ENCODE results near the gene EXOC3. TPM values are rescaled to one million over a fixed set of nuclear protein-coding genes. Genes with fewer than 3 reads are reported as not detected.

Gene EXOC3
- total RNA-seq, 1 experiment from 2014 or later, result 52.4 TPM

DNA sequence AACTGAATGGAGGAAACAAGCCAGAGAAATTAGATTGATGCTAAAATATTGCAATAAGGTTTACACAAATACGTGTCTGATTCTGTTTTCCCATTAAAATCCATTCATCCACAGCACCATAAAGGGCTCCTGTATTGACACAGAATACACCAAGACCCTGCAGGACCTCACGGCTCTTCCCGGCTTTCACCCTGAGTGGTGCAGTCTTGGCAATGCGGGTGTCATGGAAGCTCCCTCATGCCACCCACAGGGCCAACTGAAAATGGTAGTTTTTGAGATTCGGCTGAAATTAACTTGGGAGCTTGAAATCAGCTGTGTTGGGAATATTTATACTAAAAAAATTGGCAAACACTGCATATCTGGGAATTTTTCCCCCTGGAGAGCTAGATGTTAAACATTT, 17.3 kb upstream of the EXOC3 start:
- TF ChIP-seq, protein P1, sequence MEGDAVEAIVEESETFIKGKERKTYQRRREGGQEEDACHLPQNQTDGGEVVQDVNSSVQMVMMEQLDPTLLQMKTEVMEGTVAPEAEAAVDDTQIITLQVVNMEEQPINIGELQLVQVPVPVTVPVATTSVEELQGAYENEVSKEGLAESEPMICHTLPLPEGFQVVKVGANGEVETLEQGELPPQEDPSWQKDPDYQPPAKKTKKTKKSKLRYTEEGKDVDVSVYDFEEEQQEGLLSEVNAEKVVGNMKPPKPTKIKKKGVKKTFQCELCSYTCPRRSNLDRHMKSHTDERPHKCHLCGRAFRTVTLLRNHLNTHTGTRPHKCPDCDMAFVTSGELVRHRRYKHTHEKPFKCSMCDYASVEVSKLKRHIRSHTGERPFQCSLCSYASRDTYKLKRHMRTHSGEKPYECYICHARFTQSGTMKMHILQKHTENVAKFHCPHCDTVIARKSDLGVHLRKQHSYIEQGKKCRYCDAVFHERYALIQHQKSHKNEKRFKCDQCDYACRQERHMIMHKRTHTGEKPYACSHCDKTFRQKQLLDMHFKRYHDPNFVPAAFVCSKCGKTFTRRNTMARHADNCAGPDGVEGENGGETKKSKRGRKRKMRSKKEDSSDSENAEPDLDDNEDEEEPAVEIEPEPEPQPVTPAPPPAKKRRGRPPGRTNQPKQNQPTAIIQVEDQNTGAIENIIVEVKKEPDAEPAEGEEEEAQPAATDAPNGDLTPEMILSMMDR (IDR thresholded peaks at IDR 0.05 in 2 of 3, conservative IDR thresholded peaks at IDR 0.05 in 1 of 3; ENCODE audit: borderline replicate concordance in 1 of 3, insufficient read depth in 1 of 3, low read depth in 2 of 3, low read length in 2 of 3), result peak in 2 of 3 experiments; percentile 25 to 39; a peak in 2 of 6 replicates
- TF ChIP-seq RAD21 (IDR thresholded peaks at IDR 0.05; ENCODE audit: low read depth), result peak; percentile 56
- no peak for TF ChIP-seq TCF7L2 (IDR thresholded peaks at IDR 0.05; ENCODE audit: borderline replicate concordance, extremely low read depth, insufficient read depth, insufficient read length)
- no peak for TF ChIP-seq FOSL1 (IDR thresholded peaks at IDR 0.05; ENCODE audit: low read depth)
- Histone ChIP-seq H3K4me2 (ENCODE audit: low read length) (no peak overlapping the region), H2AFZ (ENCODE audit: low read depth, low read length, poor library complexity, severe bottlenecking) (no peak overlapping the region), H3K36me3 (ENCODE audit: control insufficient read depth in 1 of 2, insufficient read depth in 2 of 2, low read length in 2 of 2) (no peaks in the 10 kb centered on the region), H3K9me2 (ENCODE audit: insufficient read depth) (no peaks in the 10 kb centered on the region), H3K27me3 (ENCODE audit: insufficient read depth, low read length) (no peaks in the 10 kb centered on the region), H3K27ac (ENCODE audit: low read depth, low read length) (no peak overlapping the region), H3K9ac (ENCODE audit: low read length) (no peak overlapping the region), H4K20me1 (ENCODE audit: insufficient read depth) (no peaks in the 10 kb centered on the region), H3K4me1 (ENCODE audit: control insufficient read depth in 1 of 2, insufficient read depth in 2 of 2, low read length in 2 of 2) (peaks cover 0 to 12% of the 10 kb centered on the region in 2 experiments; a peak in 3 of 4 replicates), H3K9me3 (ENCODE audit: control insufficient read depth in 1 of 2, insufficient read depth in 1 of 2, low read depth in 1 of 2, low read length in 2 of 2) (no peaks in the 10 kb centered on the region), H3K79me2 (ENCODE audit: insufficient read depth, low read length) (no peaks in the 10 kb centered on the region), H3K4me3 (replicated peaks in 1 of 2; ENCODE audit: low read depth in 1 of 2, low read length in 2 of 2) (no peak overlapping the region)
- intact Hi-C loops (cut with micrococcal nuclease), result no loop called here
- RAD21 ChIA-PET (ENCODE audit: low non-redundant PET in 1 of 2, low total read pairs in 2 of 2, uncharacterized antibody in 2 of 2, unreplicated experiment in 2 of 2), result interaction anchor here (0.7 to 1.1 kb wide), 3 partner anchors 107 to 109 kb away, joined by 3 to 6 read pairs (median 3); no protein-coding TSS in a partner anchor
- POLR2A ChIA-PET, result no interaction called here
- CTCF ChIA-PET, result interaction anchor here (0.7 to 2.3 kb wide), 6 partner anchors 12 to 237 kb away, joined by 3 to 22 read pairs (median 6); no protein-coding TSS in a partner anchor
- DNase-seq (ENCODE audit: low read depth, low spot score), result no peak
- peak; percentile 64 for ATAC-seq
- no TSS peak for BruUV-seq (replicated peaks)

DNA sequence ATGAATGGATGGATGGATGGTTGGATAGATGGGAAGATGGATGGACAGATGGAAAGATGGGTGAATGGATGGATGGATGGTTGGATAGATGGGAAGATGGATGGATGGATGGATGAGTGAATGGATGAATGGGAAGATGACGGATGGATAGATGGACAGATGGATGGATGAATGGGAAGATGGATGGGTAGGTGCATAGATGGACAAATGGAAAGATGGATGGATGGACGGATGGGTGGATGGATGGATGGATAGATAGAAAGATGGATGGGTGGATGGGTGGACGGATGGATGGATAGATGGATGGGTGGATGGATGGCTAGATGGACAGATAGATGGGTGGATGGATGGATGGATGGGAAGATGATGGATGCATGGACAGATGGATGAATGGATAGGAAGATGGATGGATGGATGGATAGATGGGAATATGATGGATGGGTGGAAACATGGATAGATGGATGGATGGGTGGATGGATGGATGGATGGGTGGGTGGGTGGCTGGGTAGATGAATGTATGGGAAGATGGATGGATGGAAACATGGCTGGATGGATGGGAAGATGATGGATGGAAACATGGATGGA, 16.5 kb upstream of the EXOC3 start:
- RAD21 ChIA-PET (ENCODE audit: low non-redundant PET in 1 of 2, low total read pairs in 2 of 2, uncharacterized antibody in 2 of 2, unreplicated experiment in 2 of 2), result interaction anchor here (0.7 to 1.1 kb wide), 3 partner anchors 108 to 110 kb away, joined by 3 to 6 read pairs (median 3); no protein-coding TSS in a partner anchor
- Histone ChIP-seq H3K27ac (ENCODE audit: low read depth, low read length) (no peak overlapping the region), H3K9me2 (ENCODE audit: insufficient read depth) (no peaks in the 10 kb centered on the region), H3K9ac (ENCODE audit: low read length) (no peak overlapping the region), H4K20me1 (ENCODE audit: insufficient read depth) (no peaks in the 10 kb centered on the region), H3K36me3 (ENCODE audit: control insufficient read depth in 1 of 2, insufficient read depth in 2 of 2, low read length in 2 of 2) (no peaks in the 10 kb centered on the region), H3K4me1 (ENCODE audit: control insufficient read depth in 1 of 2, insufficient read depth in 2 of 2, low read length in 2 of 2) (peaks cover 0 to 20% of the 10 kb centered on the region in 2 experiments; a peak in 3 of 4 replicates), H3K79me2 (ENCODE audit: insufficient read depth, low read length) (no peaks in the 10 kb centered on the region), H3K4me3 (replicated peaks in 1 of 2; ENCODE audit: low read depth in 1 of 2, low read length in 2 of 2) (no peak overlapping the region), H3K9me3 (ENCODE audit: control insufficient read depth in 1 of 2, insufficient read depth in 1 of 2, low read depth in 1 of 2, low read length in 2 of 2) (no peaks in the 10 kb centered on the region), H2AFZ (ENCODE audit: low read depth, low read length, poor library complexity, severe bottlenecking) (no peak overlapping the region), H3K27me3 (ENCODE audit: insufficient read depth, low read length) (no peaks in the 10 kb centered on the region), H3K4me2 (ENCODE audit: low read length) (no peak overlapping the region)
- POLR2A ChIA-PET, result no interaction called here
- DNase-seq (ENCODE audit: low read depth, low spot score) (no peak), ATAC-seq (no peak)
- TF ChIP-seq FOSL1 (IDR thresholded peaks at IDR 0.05; ENCODE audit: low read depth) (no peak), ZFX (IDR thresholded peaks at IDR 0.05) (no peak), EZH2 (IDR thresholded peaks at IDR 0.05) (no peak), ZNF274 (IDR thresholded peaks at IDR 0.05; ENCODE audit: low read depth, low read length) (no peak), POLR2AphosphoS5 (IDR thresholded peaks at IDR 0.05; ENCODE audit: low read depth, low read length) (no peak), POLR2A (IDR thresholded peaks at IDR 0.05; ENCODE audit: borderline replicate concordance, extremely low read depth, insufficient read depth, insufficient read length) (no peak)
- TF ChIP-seq, protein P1 (IDR thresholded peaks at IDR 0.05 in 2 of 3, conservative IDR thresholded peaks at IDR 0.05 in 1 of 3; ENCODE audit: borderline replicate concordance in 1 of 3, insufficient read depth in 1 of 3, low read depth in 2 of 3, low read length in 2 of 3), result no peak
- CTCF ChIA-PET, result interaction anchor here (0.7 to 2.3 kb wide), 6 partner anchors 13 to 238 kb away, joined by 3 to 22 read pairs (median 6); no protein-coding TSS in a partner anchor
- no TSS peak for BruUV-seq (replicated peaks)
- intact Hi-C loops (cut with micrococcal nuclease), result no loop called here
